PFSK-1 (cell line): ENCODE results near the gene KLHL25.

Source experiments
- POLR2AphosphoS5 ChIP-seq: IDR thresholded peaks from 2 replicates; pipeline ENCODE4 v1.6.1; 2012; ENCODE audit warnings: low read depth, mild to moderate bottlenecking, control low read depth, low read length, moderate library complexity
- SIN3A ChIP-seq: IDR thresholded peaks from 2 replicates; pipeline ENCODE4 v1.6.1; 2012; ENCODE audit warnings: mild to moderate bottlenecking, low read length, moderate library complexity, borderline replicate concordance; ENCODE audit not compliant: insufficient read depth
- TAF1 ChIP-seq: IDR thresholded peaks from 2 replicates; pipeline ENCODE4 v1.6.1; 2012; ENCODE audit warnings: low read length, control low read depth, borderline replicate concordance; ENCODE audit not compliant: insufficient read depth
- TF ChIP-seq, protein P1 (sequence below), 2 experiments: IDR thresholded peaks; 2 replicates each; pipeline versions ENCODE4 v1.6.1 to v1.8.0; 2011 to 2012; ENCODE audit warnings: low read depth in 2 of 2, low read length in 2 of 2, control low read depth in 1 of 2, inconsistent platforms in 1 of 2, mild to moderate bottlenecking in 1 of 2, moderate library complexity in 1 of 2; ENCODE audit not compliant: insufficient read depth in 1 of 2

DNA sequence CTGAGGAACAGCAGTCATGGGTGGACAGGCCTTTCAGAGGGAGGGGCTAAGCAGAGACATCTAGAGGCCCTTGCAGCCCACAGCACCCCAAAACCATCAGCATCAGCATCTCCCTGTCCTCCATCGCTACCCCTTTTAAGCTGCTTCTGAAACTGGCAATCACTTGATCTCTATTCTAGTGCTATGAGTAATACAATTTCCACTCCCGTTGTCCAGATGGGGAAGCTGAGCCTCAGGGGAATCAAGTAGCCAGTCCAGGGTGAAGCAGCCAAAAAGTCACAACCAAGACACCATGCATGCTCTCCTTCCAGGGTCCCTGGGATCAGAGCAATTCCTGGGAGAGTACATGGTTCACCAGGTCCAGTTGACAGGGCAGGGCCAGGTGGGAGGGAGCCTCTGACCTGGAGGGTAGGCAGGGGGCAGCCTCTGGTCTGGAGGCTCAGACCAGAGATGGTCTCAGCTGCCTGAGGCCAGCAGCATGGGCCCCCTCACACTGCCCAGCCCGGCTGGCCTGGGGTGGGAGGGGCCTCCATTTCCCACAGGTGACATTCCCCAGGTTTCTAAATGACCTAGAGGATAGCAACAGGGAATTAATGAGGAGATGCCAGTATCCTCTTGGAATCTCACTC, 30.0 kb downstream of the KLHL25 start:
- TF ChIP-seq, protein P1, sequence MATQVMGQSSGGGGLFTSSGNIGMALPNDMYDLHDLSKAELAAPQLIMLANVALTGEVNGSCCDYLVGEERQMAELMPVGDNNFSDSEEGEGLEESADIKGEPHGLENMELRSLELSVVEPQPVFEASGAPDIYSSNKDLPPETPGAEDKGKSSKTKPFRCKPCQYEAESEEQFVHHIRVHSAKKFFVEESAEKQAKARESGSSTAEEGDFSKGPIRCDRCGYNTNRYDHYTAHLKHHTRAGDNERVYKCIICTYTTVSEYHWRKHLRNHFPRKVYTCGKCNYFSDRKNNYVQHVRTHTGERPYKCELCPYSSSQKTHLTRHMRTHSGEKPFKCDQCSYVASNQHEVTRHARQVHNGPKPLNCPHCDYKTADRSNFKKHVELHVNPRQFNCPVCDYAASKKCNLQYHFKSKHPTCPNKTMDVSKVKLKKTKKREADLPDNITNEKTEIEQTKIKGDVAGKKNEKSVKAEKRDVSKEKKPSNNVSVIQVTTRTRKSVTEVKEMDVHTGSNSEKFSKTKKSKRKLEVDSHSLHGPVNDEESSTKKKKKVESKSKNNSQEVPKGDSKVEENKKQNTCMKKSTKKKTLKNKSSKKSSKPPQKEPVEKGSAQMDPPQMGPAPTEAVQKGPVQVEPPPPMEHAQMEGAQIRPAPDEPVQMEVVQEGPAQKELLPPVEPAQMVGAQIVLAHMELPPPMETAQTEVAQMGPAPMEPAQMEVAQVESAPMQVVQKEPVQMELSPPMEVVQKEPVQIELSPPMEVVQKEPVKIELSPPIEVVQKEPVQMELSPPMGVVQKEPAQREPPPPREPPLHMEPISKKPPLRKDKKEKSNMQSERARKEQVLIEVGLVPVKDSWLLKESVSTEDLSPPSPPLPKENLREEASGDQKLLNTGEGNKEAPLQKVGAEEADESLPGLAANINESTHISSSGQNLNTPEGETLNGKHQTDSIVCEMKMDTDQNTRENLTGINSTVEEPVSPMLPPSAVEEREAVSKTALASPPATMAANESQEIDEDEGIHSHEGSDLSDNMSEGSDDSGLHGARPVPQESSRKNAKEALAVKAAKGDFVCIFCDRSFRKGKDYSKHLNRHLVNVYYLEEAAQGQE (IDR thresholded peaks at IDR 0.05; ENCODE audit: insufficient read depth in 1 of 2, low read depth in 2 of 2, low read length in 2 of 2), result no peak
- no peak for TF ChIP-seq SIN3A
- no peak for TF ChIP-seq POLR2AphosphoS5
- no peak for TF ChIP-seq TAF1
